GM12892 (cell line): ENCODE data around the gene ALKAL2.

ENCODE experiments used
- DNase-seq: peaks from one replicate; pipeline ENCODE4 v3.0.0; 2011; ENCODE audit not compliant: insufficient read length
- FAIRE-seq: peaks from 2 replicates; lab custom pipeline; 2011; peaks lifted over from hg19 to GRCh38; lab: Jason Lieb, UNC
- POLR2A ChIP-seq: IDR thresholded peaks from 2 replicates; pipeline ENCODE4 v1.6.1; 2011; ENCODE audit warnings: low read depth, low read length, control low read depth
- POLR2AphosphoS5 ChIP-seq: IDR thresholded peaks from 2 replicates; pipeline ENCODE4 v1.6.1; 2011; ENCODE audit warnings: low read depth, low read length, control low read depth
- TAF1 ChIP-seq: IDR thresholded peaks from 2 replicates; pipeline ENCODE4 v1.6.1; 2011; ENCODE audit warnings: low read depth, mild to moderate bottlenecking, control low read depth, low read length, borderline replicate concordance

Gene ALKAL2

GRCh38 chr2:286774-287392, 1.0 kb downstream of the ALKAL2 start:
- no peak for DNase-seq
- no peak for TF ChIP-seq POLR2A
- no peak for TF ChIP-seq TAF1
- TF ChIP-seq POLR2AphosphoS5, result no peak
- FAIRE-seq, result no peak

- DNase-seq (no peak), FAIRE-seq (no peak)
- no peak for TF ChIP-seq POLR2AphosphoS5
Measured at GRCh38 chr2:286035-286434, 1.9 kb downstream of the ALKAL2 start.

GRCh38 chr2:285531-285930, 2.4 kb downstream of the ALKAL2 start:
- DNase-seq (no peak), FAIRE-seq (no peak)
- TF ChIP-seq POLR2AphosphoS5 (no peak), POLR2A (no peak)

GRCh38 chr2:284896-285492, 2.9 kb downstream of the ALKAL2 start:
- no peak for TF ChIP-seq POLR2A
- TF ChIP-seq TAF1, result no peak
- no peak for TF ChIP-seq POLR2AphosphoS5
- DNase-seq (no peak), FAIRE-seq (no peak)

GRCh38 chr2:283996-284794, 3.7 kb downstream of the ALKAL2 start:
- FAIRE-seq, result no peak
- TF ChIP-seq POLR2AphosphoS5 (no peak), TAF1 (no peak), POLR2A (no peak)

GRCh38 chr2:282371-283263, 5.3 kb downstream of the ALKAL2 start:
- no peak for TF ChIP-seq TAF1
- no peak for TF ChIP-seq POLR2AphosphoS5
- TF ChIP-seq POLR2A, result no peak
- FAIRE-seq, result no peak

More at GRCh38 chr2:283996-284794, 3.7 kb downstream of the ALKAL2 start:
- DNase-seq, result no peak

GRCh38 chr2:281381-281780, 6.5 kb downstream of the ALKAL2 start:
- FAIRE-seq (no peak), DNase-seq (no peak)
- no peak for TF ChIP-seq POLR2A

More at GRCh38 chr2:282371-283263, 5.3 kb downstream of the ALKAL2 start:
- DNase-seq, result no peak

- TF ChIP-seq POLR2A (0 out of 2 replicates have a peak, but pooled peaks have one; percentile 18), TAF1 (no peak), POLR2AphosphoS5 (no peak)
- no peak for FAIRE-seq
- DNase-seq, result no peak
Measured at GRCh38 chr2:280650-281110, 7.2 kb downstream of the ALKAL2 start.

GRCh38 chr2:279956-280649, 7.8 kb downstream of the ALKAL2 start:
- DNase-seq, result no peak
- TF ChIP-seq POLR2AphosphoS5 (no peak), TAF1 (no peak), POLR2A (no peak)
- no peak for FAIRE-seq

- TF ChIP-seq POLR2AphosphoS5 (no peak), POLR2A (no peak), TAF1 (no peak)
- no peak for FAIRE-seq
Measured at GRCh38 chr2:279366-279765, 8.5 kb downstream of the ALKAL2 start.

More at GRCh38 chr2:279366-279765, 8.5 kb downstream of the ALKAL2 start:
- DNase-seq, result no peak
